Measurements from ENCODE around the gene HYOU1.

Gene HYOU1

DNA sequence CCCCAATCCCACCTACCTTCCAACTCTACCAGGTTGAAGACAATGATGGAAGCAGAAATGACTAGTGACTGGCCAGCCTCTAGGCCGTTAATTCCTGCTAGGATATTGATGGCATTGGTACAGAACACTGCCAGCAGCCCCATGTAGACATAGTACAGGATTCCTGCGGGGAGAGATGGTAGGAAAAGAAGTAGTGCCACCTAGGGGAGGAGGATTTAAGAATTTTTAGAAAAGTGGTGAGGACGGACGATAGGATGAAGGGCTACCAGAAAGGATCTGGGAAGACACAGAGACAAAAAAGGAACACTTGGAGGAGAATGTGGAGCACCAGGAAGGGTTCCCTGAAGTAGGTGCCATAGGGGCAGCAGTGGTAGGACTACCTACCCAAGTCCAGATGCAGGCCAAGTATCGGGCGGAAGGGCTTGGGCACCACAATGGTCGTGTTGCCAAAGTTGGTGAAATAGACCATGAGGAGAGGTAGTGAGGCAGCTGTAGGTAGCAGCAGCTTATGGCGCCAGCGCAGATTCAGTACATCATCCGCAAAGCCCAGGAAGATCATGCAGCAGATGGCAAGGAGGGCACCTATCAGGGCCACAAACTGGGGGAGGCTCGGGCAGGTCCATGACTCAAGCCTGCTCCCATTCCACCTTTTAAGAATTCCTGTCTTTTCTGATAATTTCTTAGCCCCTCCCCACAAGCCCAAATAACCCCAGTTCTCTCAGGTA, 43.4 kb upstream of the HYOU1 start:
- in situ Hi-C loops (cut with HindIII; ENCODE audit: low sequenced_read_pairs): no loop called here
- DNase-seq (ENCODE audit: low read depth, low spot score): peak; percentile 47
- TF ChIP-seq, protein P1, sequence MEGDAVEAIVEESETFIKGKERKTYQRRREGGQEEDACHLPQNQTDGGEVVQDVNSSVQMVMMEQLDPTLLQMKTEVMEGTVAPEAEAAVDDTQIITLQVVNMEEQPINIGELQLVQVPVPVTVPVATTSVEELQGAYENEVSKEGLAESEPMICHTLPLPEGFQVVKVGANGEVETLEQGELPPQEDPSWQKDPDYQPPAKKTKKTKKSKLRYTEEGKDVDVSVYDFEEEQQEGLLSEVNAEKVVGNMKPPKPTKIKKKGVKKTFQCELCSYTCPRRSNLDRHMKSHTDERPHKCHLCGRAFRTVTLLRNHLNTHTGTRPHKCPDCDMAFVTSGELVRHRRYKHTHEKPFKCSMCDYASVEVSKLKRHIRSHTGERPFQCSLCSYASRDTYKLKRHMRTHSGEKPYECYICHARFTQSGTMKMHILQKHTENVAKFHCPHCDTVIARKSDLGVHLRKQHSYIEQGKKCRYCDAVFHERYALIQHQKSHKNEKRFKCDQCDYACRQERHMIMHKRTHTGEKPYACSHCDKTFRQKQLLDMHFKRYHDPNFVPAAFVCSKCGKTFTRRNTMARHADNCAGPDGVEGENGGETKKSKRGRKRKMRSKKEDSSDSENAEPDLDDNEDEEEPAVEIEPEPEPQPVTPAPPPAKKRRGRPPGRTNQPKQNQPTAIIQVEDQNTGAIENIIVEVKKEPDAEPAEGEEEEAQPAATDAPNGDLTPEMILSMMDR (IDR thresholded peaks at IDR 0.05; ENCODE audit: low read depth, low read length): peak; percentile 44
- peak overlapping the region; percentile 82 for H3K4me3 ChIP-seq (ENCODE audit: low read depth, low read length)

DNA sequence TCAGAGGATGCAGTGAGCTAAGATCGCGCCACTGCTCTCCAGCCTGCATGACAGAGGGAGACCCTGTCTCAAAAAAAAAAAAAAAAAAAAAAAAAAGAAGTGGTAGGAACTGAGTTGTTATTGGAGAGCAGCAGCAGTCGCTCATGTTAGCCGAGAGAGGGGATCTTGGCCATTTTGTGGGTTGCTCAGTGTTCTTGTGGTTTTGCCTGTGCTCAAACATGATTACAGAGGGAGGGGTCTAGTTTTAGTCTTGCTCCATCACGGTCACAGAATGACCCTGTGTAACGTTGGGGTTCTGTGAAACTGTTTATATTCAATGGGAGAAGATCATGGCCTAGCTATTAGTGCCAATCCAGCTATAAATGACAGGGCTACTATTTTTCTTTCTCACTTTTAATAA, 42.7 kb upstream of the HYOU1 start:
- DNase-seq (ENCODE audit: low read depth, low spot score): no peak
- in situ Hi-C loops (cut with HindIII; ENCODE audit: low sequenced_read_pairs): no loop called here
- TF ChIP-seq, protein P1 (IDR thresholded peaks at IDR 0.05; ENCODE audit: low read depth, low read length): no peak
- no peak overlapping the region for H3K4me3 ChIP-seq (ENCODE audit: low read depth, low read length)

DNA sequence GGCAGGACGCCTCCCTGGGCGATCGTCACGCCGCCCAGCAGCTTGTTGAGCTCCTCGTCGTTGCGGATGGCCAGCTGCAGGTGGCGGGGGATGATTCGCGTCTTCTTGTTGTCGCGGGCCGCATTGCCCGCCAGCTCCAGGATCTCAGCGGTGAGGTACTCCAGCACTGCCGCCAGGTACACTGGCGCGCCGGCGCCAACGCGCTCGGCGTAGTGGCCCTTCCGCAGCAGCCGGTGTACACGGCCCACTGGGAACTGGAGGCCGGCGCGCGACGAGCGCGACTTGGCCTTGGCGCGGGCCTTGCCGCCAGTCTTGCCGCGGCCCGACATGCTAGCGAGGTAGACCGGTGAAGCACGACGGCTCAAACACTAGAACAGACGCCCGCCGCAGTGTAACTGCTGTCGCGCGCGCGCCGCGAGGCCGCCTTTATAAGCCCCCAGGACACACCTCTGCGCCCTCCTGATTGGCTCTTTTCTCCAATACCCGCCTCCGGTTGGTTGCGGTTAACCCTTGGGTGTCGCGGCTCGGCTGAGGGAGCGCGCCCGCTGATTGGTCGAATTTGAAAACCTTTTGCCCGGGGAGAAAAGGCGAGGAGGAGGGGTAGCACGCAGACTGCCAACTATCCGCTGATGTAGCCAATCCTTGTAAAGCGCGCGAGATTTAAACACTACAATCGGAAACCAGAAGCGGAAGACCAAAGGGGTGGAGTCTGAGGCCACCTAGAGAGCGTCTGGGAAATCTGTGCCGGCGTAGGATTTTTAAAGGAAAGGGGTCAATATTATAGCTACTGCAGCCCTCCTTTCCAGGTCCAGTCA, 38.3 kb upstream of the HYOU1 start:
- TF ChIP-seq, protein P1 (IDR thresholded peaks at IDR 0.05; ENCODE audit: low read depth, low read length): no peak
- in situ Hi-C loops (cut with HindIII; ENCODE audit: low sequenced_read_pairs): no loop called here
- DNase-seq (ENCODE audit: low read depth, low spot score): peak; percentile 100

DNA sequence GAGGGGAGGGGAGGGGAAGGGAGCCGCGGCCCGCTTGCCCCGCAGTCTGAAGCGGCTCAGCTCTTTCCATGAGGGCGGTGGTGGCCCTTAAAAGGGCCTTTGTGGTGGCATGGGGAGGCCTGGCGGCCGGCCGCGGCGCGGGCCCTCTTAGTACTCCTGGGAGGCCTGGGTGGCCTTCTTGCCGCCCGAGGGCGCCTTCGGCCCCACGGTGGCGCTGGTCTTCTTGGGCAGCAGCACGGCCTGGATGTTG, 37.7 kb upstream of the HYOU1 start:
- H3K4me3 ChIP-seq (ENCODE audit: low read depth, low read length): peak overlapping the region; percentile 62
- in situ Hi-C loops (cut with HindIII; ENCODE audit: low sequenced_read_pairs): no loop called here
- DNase-seq (ENCODE audit: low read depth, low spot score): peak; percentile 86
- TF ChIP-seq, protein P1 (IDR thresholded peaks at IDR 0.05; ENCODE audit: low read depth, low read length): peak; percentile 79

More for the DNA sequence above, 38.3 kb upstream of the HYOU1 start:
- H3K4me3 ChIP-seq (ENCODE audit: low read depth, low read length): peak overlapping the region; percentile 62

DNA sequence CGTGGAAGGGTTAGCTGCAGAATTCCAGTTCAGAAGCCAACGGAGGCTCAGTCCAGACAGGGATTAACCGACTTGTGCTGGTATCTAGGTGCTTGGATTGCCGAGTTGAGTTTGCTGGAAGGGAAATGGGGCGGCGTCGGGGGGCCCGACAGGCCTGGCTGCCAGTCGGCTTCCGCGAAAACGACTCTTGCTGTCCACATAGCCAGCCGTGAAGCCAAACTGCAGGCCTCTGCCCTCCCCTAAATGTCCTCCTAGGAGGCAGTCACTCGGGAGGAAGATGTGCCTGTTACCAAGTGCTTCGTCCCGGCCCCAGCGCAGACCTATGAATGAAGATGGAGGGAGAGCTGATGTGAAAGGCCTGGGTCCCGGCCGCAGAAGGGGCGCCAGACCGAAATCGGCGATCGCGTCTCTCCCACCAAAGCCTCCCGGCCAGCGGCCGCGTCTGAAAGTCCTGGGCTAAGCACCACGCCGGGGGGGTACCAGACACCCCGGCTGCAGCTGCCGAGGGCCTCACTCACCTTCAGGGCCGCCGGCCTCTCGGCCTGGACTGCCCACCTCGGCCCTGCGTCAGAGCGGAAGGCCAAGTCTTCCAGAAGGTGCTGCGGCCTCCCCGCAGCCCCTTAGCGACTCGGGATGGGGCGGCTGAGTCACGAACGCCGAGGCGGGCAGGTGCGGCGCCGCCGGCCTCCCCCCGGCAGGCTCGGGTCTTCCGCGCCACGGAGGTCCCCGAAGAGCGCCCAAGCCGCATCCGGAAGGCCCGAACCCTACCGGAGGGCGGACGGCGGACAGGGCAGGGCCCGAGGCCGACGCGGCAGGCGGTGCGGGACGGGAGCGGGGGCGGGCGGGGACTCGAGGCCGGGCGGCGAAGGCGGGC, 37.2 kb upstream of the HYOU1 start:
- in situ Hi-C loops (cut with HindIII; ENCODE audit: low sequenced_read_pairs): no loop called here
- peak; percentile 39 for DNase-seq (ENCODE audit: low read depth, low spot score)
- TF ChIP-seq, protein P1 (IDR thresholded peaks at IDR 0.05; ENCODE audit: low read depth, low read length): no peak
- H3K4me3 ChIP-seq (ENCODE audit: low read depth, low read length): peak overlapping the region; percentile 62
